Peyer's patch (tissue), 4 donors: ENCODE measurements around the gene CYP8B1. TPM values are rescaled to one million over a fixed set of nuclear protein-coding genes. Genes with fewer than 3 reads are reported as not detected.

Experiments
- DNase-seq, 3 donors: peaks; one replicate each; pipeline ENCODE4 v3.0.0-alpha.2; 2017 to 2019
- H3K27ac ChIP-seq, 4 donors: fragments of 200-600 bp; sonication (generic); one replicate each; pipeline ENCODE4 v1.5.1; 2016 to 2019
- H3K27me3 ChIP-seq, 2 donors: fragments of 200-600 bp; sonication (generic); one replicate each; pipeline ENCODE4 v1.5.1; 2019
- H3K36me3 ChIP-seq, 3 donors: fragments of 200-600 bp; sonication (generic); one replicate each; pipeline ENCODE4 v1.5.1; 2016 to 2019
- H3K4me1 ChIP-seq, 4 donors: fragments of 200-600 bp; sonication (generic); one replicate each; pipeline ENCODE4 v1.5.1; 2016 to 2019
- H3K4me3 ChIP-seq, 4 donors: fragments of 200-600 bp; sonication (generic); 1 replicate in 3 of 4; 2 replicates in 1 of 4; pipeline ENCODE4 v1.5.1; 2016 to 2019; ENCODE audit warnings: mild to moderate bottlenecking in 1 of 4
- H3K9me3 ChIP-seq, 4 donors: fragments of 200-600 bp; sonication (generic); one replicate each; pipeline ENCODE4 v1.5.1; 2016 to 2019; ENCODE audit warnings: mild to moderate bottlenecking in 1 of 4
- POLR2A ChIP-seq, 2 donors: fragments of 450-650 bp; IDR thresholded peaks; one replicate each; pipeline ENCODE4 v1.5.1; 2017; ENCODE audit warnings: antibody characterized with exemption in 2 of 2, mild to moderate bottlenecking in 2 of 2, moderate library complexity in 2 of 2
- total RNA-seq, 4 donors: library from RNA; depleted of rRNA; stranded (reverse); fragments of >200 nt; gene quantifications; one replicate each; pipeline ENCODE4 v1.1.0, GENCODE V29; 2016
- TF ChIP-seq, protein P1 (sequence below), 6 experiments: fragments of 450-650 bp in 4 of 6; fragments of 200-600 bp in 2 of 6; sonication (generic) in 1 of 6; IDR thresholded peaks; one replicate each; pipeline ENCODE4 v1.5.1; 2017 to 2019; ENCODE audit warnings: antibody characterized with exemption in 6 of 6, mild to moderate bottlenecking in 3 of 6, moderate library complexity in 1 of 6

CYP8B1 gene
- total RNA-seq, 4 donors from 2014 or later = not detected

DNA sequence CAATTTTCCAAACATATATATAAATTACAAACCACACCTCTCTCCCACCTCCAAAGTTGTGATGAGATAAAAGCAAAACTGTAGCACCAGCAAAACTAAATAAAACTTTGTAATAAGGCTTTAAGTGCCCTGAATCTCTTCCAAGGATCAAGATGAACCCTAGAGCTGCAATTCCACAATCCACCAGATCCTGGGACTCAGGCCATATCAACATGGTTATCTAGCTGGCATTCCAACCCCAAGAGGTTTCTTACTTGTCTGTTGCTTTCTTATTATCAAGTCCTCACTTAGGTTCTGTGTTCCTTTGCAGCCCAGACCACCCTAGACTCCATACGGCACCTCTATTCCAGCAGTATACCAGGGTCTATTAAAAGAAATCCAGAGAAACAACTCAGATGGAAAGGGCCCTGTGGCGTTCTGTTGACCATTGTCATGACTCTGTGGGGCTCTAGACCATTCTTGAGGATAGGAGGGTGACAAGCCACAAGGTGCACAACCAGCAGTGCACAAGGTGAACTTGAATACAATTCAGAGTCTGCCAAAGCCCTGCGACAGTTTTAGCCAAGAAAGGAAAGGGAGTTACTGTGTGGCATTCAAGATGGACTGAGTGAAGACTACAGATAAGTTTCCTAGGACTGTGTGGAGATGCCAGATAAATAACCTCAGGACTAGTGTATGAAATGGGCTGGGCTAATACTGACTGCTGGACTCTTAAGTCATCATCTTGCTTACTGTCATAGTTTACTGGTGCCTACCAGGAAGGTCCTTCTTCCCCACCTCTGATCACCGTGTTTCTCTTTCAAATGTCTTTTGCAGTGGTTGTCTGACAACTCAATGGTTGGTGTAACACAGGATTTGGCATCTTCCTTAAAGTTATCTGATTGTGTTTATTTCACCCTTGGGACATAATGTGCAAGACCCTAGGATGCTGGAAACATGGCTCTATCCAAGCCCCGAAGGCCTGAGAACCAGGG, 39.2 kb downstream of the CYP8B1 start:
- Histone ChIP-seq H3K27ac (no peak overlapping the region), H3K27me3 (no peaks in the 10 kb centered on the region), H3K36me3 (no peaks in the 10 kb centered on the region), H3K4me3 (no peak overlapping the region), H3K4me1 (no peaks in the 10 kb centered on the region), H3K9me3 (no peaks in the 10 kb centered on the region)
- no peak for TF ChIP-seq POLR2A (IDR thresholded peaks at IDR 0.05)
- TF ChIP-seq, protein P1, sequence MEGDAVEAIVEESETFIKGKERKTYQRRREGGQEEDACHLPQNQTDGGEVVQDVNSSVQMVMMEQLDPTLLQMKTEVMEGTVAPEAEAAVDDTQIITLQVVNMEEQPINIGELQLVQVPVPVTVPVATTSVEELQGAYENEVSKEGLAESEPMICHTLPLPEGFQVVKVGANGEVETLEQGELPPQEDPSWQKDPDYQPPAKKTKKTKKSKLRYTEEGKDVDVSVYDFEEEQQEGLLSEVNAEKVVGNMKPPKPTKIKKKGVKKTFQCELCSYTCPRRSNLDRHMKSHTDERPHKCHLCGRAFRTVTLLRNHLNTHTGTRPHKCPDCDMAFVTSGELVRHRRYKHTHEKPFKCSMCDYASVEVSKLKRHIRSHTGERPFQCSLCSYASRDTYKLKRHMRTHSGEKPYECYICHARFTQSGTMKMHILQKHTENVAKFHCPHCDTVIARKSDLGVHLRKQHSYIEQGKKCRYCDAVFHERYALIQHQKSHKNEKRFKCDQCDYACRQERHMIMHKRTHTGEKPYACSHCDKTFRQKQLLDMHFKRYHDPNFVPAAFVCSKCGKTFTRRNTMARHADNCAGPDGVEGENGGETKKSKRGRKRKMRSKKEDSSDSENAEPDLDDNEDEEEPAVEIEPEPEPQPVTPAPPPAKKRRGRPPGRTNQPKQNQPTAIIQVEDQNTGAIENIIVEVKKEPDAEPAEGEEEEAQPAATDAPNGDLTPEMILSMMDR (IDR thresholded peaks at IDR 0.05) = no peak
- DNase-seq = no peak

- no peak for TF ChIP-seq POLR2A (IDR thresholded peaks at IDR 0.05)
- TF ChIP-seq, protein P1 (IDR thresholded peaks at IDR 0.05) = peak; percentile 68 to 81 (median 77)
- Histone ChIP-seq H3K4me3 (no peak overlapping the region), H3K27me3 (no peaks in the 10 kb centered on the region), H3K4me1 (peaks cover 0 to 9% (median 0%) of the 10 kb centered on the region in 4 donors), H3K9me3 (no peaks in the 10 kb centered on the region), H3K36me3 (no peaks in the 10 kb centered on the region), H3K27ac (no peak overlapping the region)
- peak; percentile 68 to 92 (median 78) for DNase-seq
Measured at GRCh38 chr3:42831321-42831713, 44.4 kb downstream of the CYP8B1 start.

DNA sequence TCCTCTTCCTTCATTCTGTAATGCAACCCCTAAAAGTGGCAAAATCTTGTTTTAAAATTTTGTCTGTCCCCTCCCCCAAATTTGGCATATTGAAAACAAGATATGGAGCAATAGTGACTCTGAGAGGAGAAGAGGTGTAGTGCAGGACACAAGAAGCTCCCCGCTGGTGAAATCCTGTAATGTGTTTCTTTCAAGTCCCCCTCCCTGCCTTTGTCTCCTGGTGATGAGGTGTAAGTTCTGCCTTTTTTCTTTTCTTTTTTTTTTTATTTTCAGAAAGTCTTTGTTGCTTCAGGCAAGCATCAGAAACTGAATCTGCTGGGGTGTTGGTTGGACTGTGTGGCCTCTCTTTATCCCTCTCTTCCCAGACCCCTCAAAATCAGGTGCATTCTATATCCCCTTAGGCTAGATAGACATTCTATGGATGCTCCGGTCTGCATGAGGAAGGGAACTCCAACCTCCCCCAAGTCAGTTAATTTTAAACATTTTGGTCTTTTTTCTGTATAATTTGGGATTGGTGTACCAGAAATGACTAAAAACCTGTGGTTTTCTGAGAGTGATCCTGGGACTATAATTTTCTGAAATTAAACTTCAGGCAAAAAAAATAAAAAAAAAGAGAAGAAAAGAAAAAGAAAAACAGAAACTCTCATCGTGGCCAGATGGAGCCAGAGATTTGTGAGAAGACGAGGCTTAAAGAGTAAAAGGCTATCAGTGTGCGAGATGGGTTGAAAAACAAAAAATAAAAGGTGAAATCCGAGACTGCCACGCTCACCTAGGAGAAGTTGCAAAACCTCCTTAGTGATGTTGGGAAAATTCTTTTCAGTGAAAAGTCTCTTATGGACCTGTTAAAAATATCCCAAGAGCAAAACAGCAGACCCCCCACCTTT, 45.0 kb downstream of the CYP8B1 start:
- no peak overlapping the region for H3K27ac ChIP-seq
- TF ChIP-seq, protein P1 (IDR thresholded peaks at IDR 0.05) = peak in 4 of 6 experiments; percentile 23 to 78 (median 65)
- no peak for TF ChIP-seq POLR2A (IDR thresholded peaks at IDR 0.05)
- no peak for DNase-seq

GRCh38 chr3:42829628-42830436, 45.8 kb downstream of the CYP8B1 start:
- Histone ChIP-seq H3K27me3 (no peaks in the 10 kb centered on the region), H3K4me1 (peaks cover 0 to 9% (median 0%) of the 10 kb centered on the region in 4 donors), H3K9me3 (no peaks in the 10 kb centered on the region), H3K27ac (peak overlapping the region in 3 of 4 donors; percentile 3 to 79 (median 27)), H3K4me3 (no peak overlapping the region), H3K36me3 (no peaks in the 10 kb centered on the region)
- TF ChIP-seq POLR2A (IDR thresholded peaks at IDR 0.05) = no peak
- TF ChIP-seq, protein P1 (IDR thresholded peaks at IDR 0.05) = no peak
- peak in 1 of 3 donors; percentile 62 for DNase-seq

More for the DNA sequence above, 45.0 kb downstream of the CYP8B1 start:
- Histone ChIP-seq H3K4me3 (no peak overlapping the region), H3K36me3 (no peaks in the 10 kb centered on the region), H3K9me3 (no peaks in the 10 kb centered on the region), H3K4me1 (peaks cover 0 to 9% (median 0%) of the 10 kb centered on the region in 4 donors), H3K27me3 (no peaks in the 10 kb centered on the region)
